OCI-LY3 (cell line): Measurements from ENCODE around the gene C16orf92.
A peak's percentile ranks its signal among the peaks of the same experiment; 100 is the strongest.

Source experiments
- H2AFZ ChIP-seq: fragments of 200-600, 300-600 bp; shearing (Covaris generic); 2 replicates; pipeline ENCODE4 v1.6.0; 2014; ENCODE audit warnings: antibody characterized with exemption, low read depth, low read length
- H3K27ac ChIP-seq: fragments of 200-600, 300-600 bp; sonication (generic); 2 replicates; pipeline ENCODE4 v1.5.1; 2014; ENCODE audit warnings: mild to moderate bottlenecking, low read length, moderate library complexity, mixed read lengths
- H3K27me3 ChIP-seq: fragments of 200-600, 300-600 bp; sonication (generic); 2 replicates; pipeline ENCODE4 v1.6.1; 2014; ENCODE audit warnings: low read depth, low read length, mixed read lengths
- H3K36me3 ChIP-seq: fragments of 200-600, 300-600 bp; sonication (generic); replicated peaks from 2 replicates; pipeline ENCODE3; 2014; ENCODE audit warnings: low read depth, low read length, mixed read lengths
- H3K4me1 ChIP-seq: fragments of 300-600, 200-600 bp; sonication (generic); 2 replicates; pipeline ENCODE4 v1.6.1; 2014; ENCODE audit warnings: low read length, mixed read lengths
- H3K4me2 ChIP-seq: fragments of 200-600, 300-600 bp; sonication (generic); 2 replicates; pipeline ENCODE4 v1.6.1; 2014; ENCODE audit warnings: low read length, mixed read lengths
- H3K4me3 ChIP-seq: fragments of 300-600, 200-600 bp; sonication (generic); 2 replicates; pipeline ENCODE4 v1.5.1; 2014; ENCODE audit warnings: antibody characterized with exemption, mild to moderate bottlenecking, low read length, moderate library complexity
- H3K79me2 ChIP-seq: fragments of 300-600, 200-600 bp; shearing (Covaris generic); 2 replicates; pipeline ENCODE4 v1.6.1; 2014; ENCODE audit warnings: mild to moderate bottlenecking, low read length, mixed read lengths
- H3K9ac ChIP-seq: fragments of 300-600, 200-600 bp; shearing (Covaris generic); 2 replicates; pipeline ENCODE4 v1.6.0; 2014; ENCODE audit warnings: mild to moderate bottlenecking, low read length, moderate library complexity
- H3K9me3 ChIP-seq: fragments of 200-600, 300-600 bp; shearing (Covaris generic); 2 replicates; pipeline ENCODE4 v1.6.1; 2014; ENCODE audit warnings: low read length, mixed read lengths; ENCODE audit not compliant: insufficient read depth
- H4K20me1 ChIP-seq: fragments of 200-600, 300-600 bp; sonication (generic); 2 replicates; pipeline ENCODE4 v1.6.1; 2016; ENCODE audit warnings: low read length, mixed read lengths; ENCODE audit not compliant: insufficient read depth
- CTCF ChIP-seq: fragments of 200-600, 300-600 bp; sonication (generic); IDR thresholded peaks from 2 replicates; pipeline ENCODE4 v1.5.1; 2014; ENCODE audit warnings: antibody characterized with exemption, low read length, low read depth
- EZH2phosphoT487 ChIP-seq: fragments of 200-600 bp; shearing (Covaris generic); IDR thresholded peaks from 2 replicates; pipeline ENCODE4 v1.6.1; 2018; ENCODE audit warnings: antibody characterized with exemption, mixed run types, low read depth

The C16orf92 gene

GRCh38 chr16:30030841-30031413 lies 7.9 kb downstream of the C16orf92 start, which contains the start of gene TLCD3B:
Gene TLCD3B, minus strand, starts transcription at chr16:30031271. Its CDS starts 744 bp downstream, at chr16:30030527.
- H3K9me3 ChIP-seq, result no peaks in the 10 kb centered on the region
- peak within 1 kb of the TSS; percentile 61 for H3K4me2 ChIP-seq
- H3K27ac ChIP-seq, result no peak within 1 kb of the TSS
- no peaks in the 10 kb centered on the region for H3K79me2 ChIP-seq
- TF ChIP-seq EZH2phosphoT487 (no peak), CTCF (no peak)
- no peaks in the 10 kb centered on the region for H3K36me3 ChIP-seq
- H3K27me3 ChIP-seq, result peaks cover 10% of the 10 kb centered on the region; the same call in 1 of the 2 replicates
- peaks cover 9% of the 10 kb centered on the region for H3K4me1 ChIP-seq
- H3K9ac ChIP-seq, result no peak within 1 kb of the TSS
- H3K4me3 ChIP-seq, result peak within 1 kb of the TSS; percentile 61
- no peaks in the 10 kb centered on the region for H4K20me1 ChIP-seq
- no peak within 1 kb of the TSS for H2AFZ ChIP-seq

- peaks cover 9% of the 10 kb centered on the region for H3K4me1 ChIP-seq
- no peaks in the 10 kb centered on the region for H3K79me2 ChIP-seq
- H3K36me3 ChIP-seq, result no peaks in the 10 kb centered on the region
- peak overlapping the region; percentile 61 for H3K4me2 ChIP-seq
- no peak overlapping the region for H2AFZ ChIP-seq
- H3K9ac ChIP-seq, result no peak overlapping the region
- TF ChIP-seq EZH2phosphoT487 (no peak), CTCF (no peak)
- H3K9me3 ChIP-seq, result no peaks in the 10 kb centered on the region
- peak overlapping the region; percentile 61 for H3K4me3 ChIP-seq
- H4K20me1 ChIP-seq, result no peaks in the 10 kb centered on the region
- H3K27me3 ChIP-seq, result peaks cover 9% of the 10 kb centered on the region; the same call in 1 of the 2 replicates
- no peak overlapping the region for H3K27ac ChIP-seq
Observed at GRCh38 chr16:30031477-30031918, 8.5 kb downstream of the C16orf92 start.

- H3K27ac ChIP-seq, result no peak overlapping the region
- TF ChIP-seq CTCF, result peak; percentile 95
- TF ChIP-seq EZH2phosphoT487, result no peak
- H2AFZ ChIP-seq, result no peak overlapping the region
- no peaks in the 10 kb centered on the region for H4K20me1 ChIP-seq
- no peaks in the 10 kb centered on the region for H3K36me3 ChIP-seq
- peaks cover 5% of the 10 kb centered on the region; the same call in 1 of the 2 replicates for H3K27me3 ChIP-seq
- H3K79me2 ChIP-seq, result no peaks in the 10 kb centered on the region
- peaks cover 9% of the 10 kb centered on the region for H3K4me1 ChIP-seq
- H3K9me3 ChIP-seq, result no peaks in the 10 kb centered on the region
- no peak overlapping the region for H3K9ac ChIP-seq
- no peak overlapping the region for H3K4me3 ChIP-seq
- 0 out of 2 replicates have a peak overlapping the region, but pooled peaks have one; percentile 25 for H3K4me2 ChIP-seq
Observed at GRCh38 chr16:30032083-30032819, 9.3 kb downstream of the C16orf92 start.

GRCh38 chr16:30033270-30033669 lies 10.3 kb downstream of the C16orf92 start:
- Histone ChIP-seq H3K4me3 (no peak overlapping the region), H3K4me1 (peaks cover 9% of the 10 kb centered on the region), H4K20me1 (no peaks in the 10 kb centered on the region), H3K79me2 (no peaks in the 10 kb centered on the region), H3K36me3 (no peaks in the 10 kb centered on the region), H3K27ac (no peak overlapping the region), H3K9ac (no peak overlapping the region), H2AFZ (no peak overlapping the region), H3K4me2 (no peak overlapping the region), H3K27me3 (peaks cover 5% of the 10 kb centered on the region; the same call in 1 of the 2 replicates), H3K9me3 (no peaks in the 10 kb centered on the region)
- TF ChIP-seq EZH2phosphoT487 (no peak), CTCF (no peak)
